HEK293T (cell line): Measurements from ENCODE around the gene CSPG5.

Experiments used
- ARNT ChIP-seq: fragments of 450-650 bp; IDR thresholded peaks from 2 replicates; pipeline ENCODE4 v1.6.1; 2017; ENCODE audit warnings: mild to moderate bottlenecking
- BHLHE40 ChIP-seq: fragments of 450-650 bp; IDR thresholded peaks from 2 replicates; pipeline ENCODE4 v1.6.1; 2016; ENCODE audit warnings: mild to moderate bottlenecking, moderate library complexity, borderline replicate concordance
- ELF4 ChIP-seq: fragments of 450-650 bp; IDR thresholded peaks from 2 replicates; pipeline ENCODE4 v1.6.1; 2017; ENCODE audit warnings: antibody characterized with exemption
- FOXA1 ChIP-seq: fragments of 450-650 bp; IDR thresholded peaks from 2 replicates; pipeline ENCODE4 v1.6.1; 2016; ENCODE audit warnings: mild to moderate bottlenecking
- FOXK2 ChIP-seq: fragments of 450-650 bp; IDR thresholded peaks from 2 replicates; pipeline ENCODE4 v1.6.1; 2016; ENCODE audit warnings: mild to moderate bottlenecking
- FOXM1 ChIP-seq: fragments of 450-650 bp; IDR thresholded peaks from 2 replicates; pipeline ENCODE4 v1.6.1; 2017; ENCODE audit warnings: mild to moderate bottlenecking, borderline replicate concordance
- HDGF ChIP-seq: fragments of 450-650 bp; IDR thresholded peaks from 2 replicates; pipeline ENCODE4 v1.6.1; 2017; ENCODE audit warnings: antibody characterized with exemption, borderline replicate concordance
- NFRKB ChIP-seq: fragments of 450-650 bp; IDR thresholded peaks from 2 replicates; pipeline ENCODE4 v1.6.1; 2016; ENCODE audit warnings: mild to moderate bottlenecking, moderate library complexity
- PKNOX1 ChIP-seq: fragments of 450-650 bp; IDR thresholded peaks from 2 replicates; pipeline ENCODE4 v1.6.1; 2016
- SP1 ChIP-seq: fragments of 450-650 bp; IDR thresholded peaks from 2 replicates; pipeline ENCODE4 v1.6.1; 2017
- SUZ12 ChIP-seq: fragments of 450-650 bp; IDR thresholded peaks from 2 replicates; pipeline ENCODE4 v1.6.1; 2016; ENCODE audit warnings: mild to moderate bottlenecking
- TARDBP ChIP-seq: fragments of 450-650 bp; IDR thresholded peaks from 2 replicates; pipeline ENCODE4 v1.6.1; 2016
- ZNF384 ChIP-seq: fragments of 450-650 bp; IDR thresholded peaks from 2 replicates; pipeline ENCODE4 v1.6.1; 2016

GRCh38 chr3:47520756-47521155 is 57.9 kb downstream of the CSPG5 start:
- TF ChIP-seq SUZ12: no peak
- TF ChIP-seq SP1: no peak
- TF ChIP-seq BHLHE40: no peak
- TF ChIP-seq TARDBP: no peak
- no peak for TF ChIP-seq NFRKB
- no peak for TF ChIP-seq PKNOX1
- TF ChIP-seq HDGF: no peak
- TF ChIP-seq ZNF384: no peak
- TF ChIP-seq ARNT: no peak
- no peak for TF ChIP-seq FOXK2
- TF ChIP-seq FOXM1: no peak
- no peak for TF ChIP-seq FOXA1
- no peak for TF ChIP-seq ELF4
